HEK293 (cell line): Measurements from ENCODE around the gene RFNG.

ENCODE experiments used
- GLI2 ChIP-seq: fragments of 450-650 bp; formaldehyde crosslinking; IDR thresholded peaks from 2 replicates; pipeline ENCODE4; 2017; ENCODE audit warnings: missing biosample characterization, missing genetic modification characterization, low read depth, borderline replicate concordance
- GLIS1 ChIP-seq: fragments of 450-650 bp; formaldehyde crosslinking; IDR thresholded peaks from 2 replicates; pipeline ENCODE4 v1.5.1; 2016; ENCODE audit warnings: missing biosample characterization, missing genetic modification characterization
- GLIS2 ChIP-seq: fragments of 450-650 bp; formaldehyde crosslinking; IDR thresholded peaks from 2 replicates; pipeline ENCODE4 v1.5.1; 2016; ENCODE audit warnings: missing biosample characterization, missing genetic modification characterization
- SCRT2 ChIP-seq: fragments of 450-650 bp; formaldehyde crosslinking; IDR thresholded peaks from 2 replicates; pipeline ENCODE4 v1.5.1; 2016; ENCODE audit warnings: missing biosample characterization, missing genetic modification characterization
- SP3 ChIP-seq: fragments of 450-650 bp; formaldehyde crosslinking; IDR thresholded peaks from 2 replicates; pipeline ENCODE4 v1.5.1; 2016; ENCODE audit warnings: missing biosample characterization, missing genetic modification characterization
- SP7 ChIP-seq: fragments of 450-650 bp; formaldehyde crosslinking; IDR thresholded peaks from 2 replicates; pipeline ENCODE4 v1.5.1; 2016; ENCODE audit warnings: missing biosample characterization, missing genetic modification characterization
- ZBTB20 ChIP-seq: fragments of 450-650 bp; formaldehyde crosslinking; IDR thresholded peaks from 2 replicates; pipeline ENCODE4 v1.5.1; 2016; ENCODE audit warnings: missing biosample characterization, missing genetic modification characterization
- ZNF140 ChIP-seq: fragments of 450-650 bp; formaldehyde crosslinking; IDR thresholded peaks from 2 replicates; pipeline ENCODE4 v1.5.1; 2016; ENCODE audit warnings: missing biosample characterization, missing genetic modification characterization
- ZNF175 ChIP-seq: fragments of 450-650 bp; formaldehyde crosslinking; IDR thresholded peaks from 2 replicates; pipeline ENCODE4 v1.5.1; 2016; ENCODE audit warnings: missing biosample characterization, missing genetic modification characterization
- ZNF211 ChIP-seq: fragments of 450-650 bp; formaldehyde crosslinking; IDR thresholded peaks from 2 replicates; pipeline ENCODE4 v1.5.1; 2016; ENCODE audit warnings: low read depth, missing biosample characterization, missing genetic modification characterization
- ZNF214 ChIP-seq: fragments of 450-650 bp; formaldehyde crosslinking; IDR thresholded peaks from 2 replicates; pipeline ENCODE4 v1.5.1; 2017; ENCODE audit warnings: missing biosample characterization, mild to moderate bottlenecking, missing genetic modification characterization, borderline replicate concordance
- ZNF302 ChIP-seq: fragments of 450-650 bp; formaldehyde crosslinking; IDR thresholded peaks from 2 replicates; pipeline ENCODE4 v1.5.1; 2016; ENCODE audit warnings: missing biosample characterization, missing genetic modification characterization, low read depth
- ZNF521 ChIP-seq: fragments of 450-650 bp; formaldehyde crosslinking; IDR thresholded peaks from 2 replicates; pipeline ENCODE4 v1.5.1; 2017; ENCODE audit warnings: missing biosample characterization, mild to moderate bottlenecking, missing genetic modification characterization
- ZNF571 ChIP-seq: fragments of 450-650 bp; formaldehyde crosslinking; IDR thresholded peaks from 2 replicates; pipeline ENCODE4 v1.5.0; 2017; ENCODE audit warnings: missing biosample characterization, missing genetic modification characterization
- ZNF596 ChIP-seq: fragments of 450-650 bp; IDR thresholded peaks from 2 replicates; pipeline ENCODE4 v1.5.0; 2018; ENCODE audit warnings: missing biosample characterization, mild to moderate bottlenecking, missing genetic modification characterization, moderate library complexity
- ZNF623 ChIP-seq: fragments of 450-650 bp; formaldehyde crosslinking; IDR thresholded peaks from 2 replicates; pipeline ENCODE4 v1.5.1; 2016; ENCODE audit warnings: missing biosample characterization, missing genetic modification characterization
- ZNF701 ChIP-seq: fragments of 450-650 bp; formaldehyde crosslinking; IDR thresholded peaks from 2 replicates; pipeline ENCODE4 v1.5.1; 2016; ENCODE audit warnings: missing biosample characterization, missing genetic modification characterization
- ZNF76 ChIP-seq: fragments of 450-650 bp; formaldehyde crosslinking; IDR thresholded peaks from 2 replicates; pipeline ENCODE4; 2016; ENCODE audit warnings: low read depth, missing biosample characterization, missing genetic modification characterization, borderline replicate concordance
- ZXDB ChIP-seq: fragments of 450-650 bp; formaldehyde crosslinking; IDR thresholded peaks from 2 replicates; pipeline ENCODE4 v1.5.1; 2016; ENCODE audit warnings: missing biosample characterization, missing genetic modification characterization
- TF ChIP-seq, protein P1 (sequence below): fragments of 450-650 bp; formaldehyde crosslinking; IDR thresholded peaks from 2 replicates; pipeline ENCODE4 v1.5.1; 2016; ENCODE audit warnings: missing biosample characterization, missing genetic modification characterization
- TF ChIP-seq, protein P2 (sequence below): fragments of 450-650 bp; formaldehyde crosslinking; IDR thresholded peaks from 2 replicates; pipeline ENCODE4 v1.5.1; 2017; ENCODE audit warnings: missing biosample characterization, missing genetic modification characterization
- TF ChIP-seq, protein P3 (sequence below): fragments of 450-650 bp; formaldehyde crosslinking; IDR thresholded peaks from 2 replicates; pipeline ENCODE4 v1.5.1; 2016; ENCODE audit warnings: missing biosample characterization, missing genetic modification characterization
- TF ChIP-seq, protein P4 (sequence below): fragments of 450-650 bp; formaldehyde crosslinking; IDR thresholded peaks from 2 replicates; pipeline ENCODE4 v1.5.1; 2016; ENCODE audit warnings: missing biosample characterization, missing genetic modification characterization
- TF ChIP-seq, protein P5 (sequence below): fragments of 450-650 bp; formaldehyde crosslinking; IDR thresholded peaks from 2 replicates; pipeline ENCODE4 v1.5.1; 2016; ENCODE audit warnings: missing biosample characterization, missing genetic modification characterization, low read depth
- TF ChIP-seq, protein P6 (sequence below): fragments of 450-650 bp; formaldehyde crosslinking; IDR thresholded peaks from 2 replicates; pipeline ENCODE4 v1.5.1; 2016; ENCODE audit warnings: missing biosample characterization, missing genetic modification characterization, borderline replicate concordance
- TF ChIP-seq, protein P7 (sequence below): fragments of 450-650 bp; formaldehyde crosslinking; IDR thresholded peaks from 2 replicates; pipeline ENCODE4 v1.5.1; 2016; ENCODE audit warnings: missing biosample characterization, missing genetic modification characterization

Gene RFNG

DNA sequence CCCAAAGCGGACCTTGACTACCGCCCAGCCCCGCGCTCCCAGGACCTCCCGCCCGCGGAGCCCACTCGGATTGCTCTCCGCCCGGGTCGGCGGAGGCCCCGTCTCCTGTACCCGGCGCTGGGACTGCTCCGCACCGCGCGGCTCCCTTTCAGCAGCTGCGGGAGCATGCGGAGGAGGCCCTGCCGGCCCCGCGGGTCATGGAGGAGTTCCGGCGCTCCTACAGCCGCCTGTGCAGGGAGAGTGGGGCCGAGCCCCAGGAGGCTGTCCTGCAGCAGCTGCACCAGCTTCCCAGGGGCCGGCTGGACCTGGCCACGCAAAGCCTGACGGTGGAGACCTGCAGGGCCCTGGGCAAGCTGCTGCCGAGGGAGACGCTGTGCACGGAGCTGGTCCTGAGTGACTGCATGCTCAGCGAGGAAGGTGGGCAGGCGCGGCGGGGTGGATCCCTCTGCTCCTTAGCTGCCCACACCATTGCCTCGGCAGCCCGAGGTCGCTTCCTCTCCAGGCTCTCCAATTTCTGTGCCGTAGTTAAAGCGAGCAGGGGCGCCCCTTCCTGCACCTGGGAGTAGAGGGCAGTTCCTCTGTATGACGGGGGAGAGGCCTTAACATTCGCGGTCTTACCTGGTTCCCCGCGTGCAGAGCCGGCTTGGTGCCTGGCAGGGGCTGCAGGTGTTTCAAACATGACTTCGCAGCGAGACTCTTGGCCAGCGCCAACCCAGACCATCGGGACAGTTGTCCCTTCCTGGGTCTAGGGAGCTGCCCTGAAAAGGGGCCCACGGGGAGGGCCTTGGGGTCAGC lies 28.0 kb downstream of the RFNG start (continued):
- TF ChIP-seq ZNF623 (tag by site-specific recombination) (no peak), GLIS2 (tag by site-specific recombination) (peak; percentile 60; the same call in 1 of the 2 replicates), ZNF211 (tag by site-specific recombination) (no peak), SCRT2 (tag by site-specific recombination) (no peak), ZNF596 (no peak), ZBTB20 (peak; percentile 67; the same call in 1 of the 2 replicates), ZNF302 (tag by site-specific recombination) (no peak), ZNF571 (tag by site-specific recombination) (no peak), GLI2 (tag by site-specific recombination) (no peak), SP7 (peak; percentile 35; the same call in 1 of the 2 replicates), ZXDB (tag by site-specific recombination) (no peak), SP3 (tag by site-specific recombination) (no peak), ZNF521 (tag by site-specific recombination) (no peak), ZNF76 (tag by site-specific recombination) (0 out of 2 replicates have a peak, but pooled peaks have one; percentile 68), ZNF140 (no peak), ZNF175 (tag by site-specific recombination) (no peak), ZNF701 (tag by site-specific recombination) (no peak), ZNF214 (tag by site-specific recombination) (no peak), GLIS1 (tag by site-specific recombination) (peak; percentile 7)
- TF ChIP-seq, protein P1, sequence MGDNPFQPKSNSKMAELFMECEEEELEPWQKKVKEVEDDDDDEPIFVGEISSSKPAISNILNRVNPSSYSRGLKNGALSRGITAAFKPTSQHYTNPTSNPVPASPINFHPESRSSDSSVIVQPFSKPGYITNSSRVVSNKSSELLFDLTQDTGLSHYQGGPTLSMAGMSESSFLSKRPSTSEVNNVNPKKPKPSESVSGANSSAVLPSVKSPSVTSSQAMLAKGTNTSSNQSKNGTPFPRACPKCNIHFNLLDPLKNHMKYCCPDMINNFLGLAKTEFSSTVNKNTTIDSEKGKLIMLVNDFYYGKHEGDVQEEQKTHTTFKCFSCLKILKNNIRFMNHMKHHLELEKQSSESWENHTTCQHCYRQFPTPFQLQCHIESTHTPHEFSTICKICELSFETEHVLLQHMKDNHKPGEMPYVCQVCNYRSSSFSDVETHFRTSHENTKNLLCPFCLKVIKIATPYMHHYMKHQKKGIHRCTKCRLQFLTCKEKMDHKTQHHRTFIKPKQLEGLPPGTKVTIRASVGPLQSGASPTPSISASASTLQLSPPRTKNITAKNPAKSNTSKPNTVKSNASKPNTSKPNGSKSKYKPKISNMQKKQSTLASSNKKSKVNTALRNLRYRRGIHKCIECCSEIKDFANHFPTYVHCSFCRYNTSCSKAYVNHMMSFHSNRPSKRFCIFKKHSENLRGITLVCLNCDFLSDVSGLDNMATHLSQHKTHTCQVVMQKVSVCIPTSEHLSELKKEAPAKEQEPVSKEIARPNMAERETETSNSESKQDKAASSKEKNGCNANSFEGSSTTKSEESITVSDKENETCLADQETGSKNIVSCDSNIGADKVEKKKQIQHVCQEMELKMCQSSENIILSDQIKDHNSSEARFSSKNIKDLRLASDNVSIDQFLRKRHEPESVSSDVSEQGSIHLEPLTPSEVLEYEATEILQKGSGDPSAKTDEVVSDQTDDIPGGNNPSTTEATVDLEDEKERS (tag by site-specific recombination): no peak
- TF ChIP-seq, protein P2, sequence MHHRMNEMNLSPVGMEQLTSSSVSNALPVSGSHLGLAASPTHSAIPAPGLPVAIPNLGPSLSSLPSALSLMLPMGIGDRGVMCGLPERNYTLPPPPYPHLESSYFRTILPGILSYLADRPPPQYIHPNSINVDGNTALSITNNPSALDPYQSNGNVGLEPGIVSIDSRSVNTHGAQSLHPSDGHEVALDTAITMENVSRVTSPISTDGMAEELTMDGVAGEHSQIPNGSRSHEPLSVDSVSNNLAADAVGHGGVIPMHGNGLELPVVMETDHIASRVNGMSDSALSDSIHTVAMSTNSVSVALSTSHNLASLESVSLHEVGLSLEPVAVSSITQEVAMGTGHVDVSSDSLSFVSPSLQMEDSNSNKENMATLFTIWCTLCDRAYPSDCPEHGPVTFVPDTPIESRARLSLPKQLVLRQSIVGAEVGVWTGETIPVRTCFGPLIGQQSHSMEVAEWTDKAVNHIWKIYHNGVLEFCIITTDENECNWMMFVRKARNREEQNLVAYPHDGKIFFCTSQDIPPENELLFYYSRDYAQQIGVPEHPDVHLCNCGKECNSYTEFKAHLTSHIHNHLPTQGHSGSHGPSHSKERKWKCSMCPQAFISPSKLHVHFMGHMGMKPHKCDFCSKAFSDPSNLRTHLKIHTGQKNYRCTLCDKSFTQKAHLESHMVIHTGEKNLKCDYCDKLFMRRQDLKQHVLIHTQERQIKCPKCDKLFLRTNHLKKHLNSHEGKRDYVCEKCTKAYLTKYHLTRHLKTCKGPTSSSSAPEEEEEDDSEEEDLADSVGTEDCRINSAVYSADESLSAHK (tag by site-specific recombination): no peak
- TF ChIP-seq, protein P3, sequence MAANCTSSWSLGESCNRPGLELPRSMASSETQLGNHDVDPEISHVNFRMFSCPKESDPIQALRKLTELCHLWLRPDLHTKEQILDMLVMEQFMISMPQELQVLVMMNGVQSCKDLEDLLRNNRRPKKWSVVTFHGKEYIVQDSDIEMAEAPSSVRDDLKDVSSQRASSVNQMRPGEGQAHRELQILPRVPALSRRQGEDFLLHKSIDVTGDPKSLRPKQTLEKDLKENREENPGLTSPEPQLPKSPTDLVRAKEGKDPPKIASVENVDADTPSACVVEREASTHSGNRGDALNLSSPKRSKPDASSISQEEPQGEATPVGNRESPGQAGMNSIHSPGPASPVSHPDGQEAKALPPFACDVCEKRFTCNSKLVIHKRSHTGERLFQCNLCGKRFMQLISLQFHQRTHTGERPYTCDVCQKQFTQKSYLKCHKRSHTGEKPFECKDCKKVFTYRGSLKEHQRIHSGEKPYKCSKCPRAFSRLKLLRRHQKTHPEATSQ: 0 out of 2 replicates have a peak, but pooled peaks have one; percentile 37
- TF ChIP-seq, protein P4, sequence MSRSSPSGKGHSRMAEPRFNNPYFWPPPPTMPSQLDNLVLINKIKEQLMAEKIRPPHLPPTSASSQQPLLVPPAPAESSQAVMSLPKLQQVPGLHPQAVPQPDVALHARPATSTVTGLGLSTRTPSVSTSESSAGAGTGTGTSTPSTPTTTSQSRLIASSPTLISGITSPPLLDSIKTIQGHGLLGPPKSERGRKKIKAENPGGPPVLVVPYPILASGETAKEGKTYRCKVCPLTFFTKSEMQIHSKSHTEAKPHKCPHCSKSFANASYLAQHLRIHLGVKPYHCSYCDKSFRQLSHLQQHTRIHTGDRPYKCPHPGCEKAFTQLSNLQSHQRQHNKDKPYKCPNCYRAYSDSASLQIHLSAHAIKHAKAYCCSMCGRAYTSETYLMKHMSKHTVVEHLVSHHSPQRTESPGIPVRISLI (tag by site-specific recombination): no peak
- TF ChIP-seq, protein P5, sequence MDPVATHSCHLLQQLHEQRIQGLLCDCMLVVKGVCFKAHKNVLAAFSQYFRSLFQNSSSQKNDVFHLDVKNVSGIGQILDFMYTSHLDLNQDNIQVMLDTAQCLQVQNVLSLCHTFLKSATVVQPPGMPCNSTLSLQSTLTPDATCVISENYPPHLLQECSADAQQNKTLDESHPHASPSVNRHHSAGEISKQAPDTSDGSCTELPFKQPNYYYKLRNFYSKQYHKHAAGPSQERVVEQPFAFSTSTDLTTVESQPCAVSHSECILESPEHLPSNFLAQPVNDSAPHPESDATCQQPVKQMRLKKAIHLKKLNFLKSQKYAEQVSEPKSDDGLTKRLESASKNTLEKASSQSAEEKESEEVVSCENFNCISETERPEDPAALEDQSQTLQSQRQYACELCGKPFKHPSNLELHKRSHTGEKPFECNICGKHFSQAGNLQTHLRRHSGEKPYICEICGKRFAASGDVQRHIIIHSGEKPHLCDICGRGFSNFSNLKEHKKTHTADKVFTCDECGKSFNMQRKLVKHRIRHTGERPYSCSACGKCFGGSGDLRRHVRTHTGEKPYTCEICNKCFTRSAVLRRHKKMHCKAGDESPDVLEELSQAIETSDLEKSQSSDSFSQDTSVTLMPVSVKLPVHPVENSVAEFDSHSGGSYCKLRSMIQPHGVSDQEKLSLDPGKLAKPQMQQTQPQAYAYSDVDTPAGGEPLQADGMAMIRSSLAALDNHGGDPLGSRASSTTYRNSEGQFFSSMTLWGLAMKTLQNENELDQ: no peak
- TF ChIP-seq, protein P6, sequence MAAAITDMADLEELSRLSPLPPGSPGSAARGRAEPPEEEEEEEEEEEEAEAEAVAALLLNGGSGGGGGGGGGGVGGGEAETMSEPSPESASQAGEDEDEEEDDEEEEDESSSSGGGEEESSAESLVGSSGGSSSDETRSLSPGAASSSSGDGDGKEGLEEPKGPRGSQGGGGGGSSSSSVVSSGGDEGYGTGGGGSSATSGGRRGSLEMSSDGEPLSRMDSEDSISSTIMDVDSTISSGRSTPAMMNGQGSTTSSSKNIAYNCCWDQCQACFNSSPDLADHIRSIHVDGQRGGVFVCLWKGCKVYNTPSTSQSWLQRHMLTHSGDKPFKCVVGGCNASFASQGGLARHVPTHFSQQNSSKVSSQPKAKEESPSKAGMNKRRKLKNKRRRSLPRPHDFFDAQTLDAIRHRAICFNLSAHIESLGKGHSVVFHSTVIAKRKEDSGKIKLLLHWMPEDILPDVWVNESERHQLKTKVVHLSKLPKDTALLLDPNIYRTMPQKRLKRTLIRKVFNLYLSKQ (tag by site-specific recombination): no peak
- TF ChIP-seq, protein P7, sequence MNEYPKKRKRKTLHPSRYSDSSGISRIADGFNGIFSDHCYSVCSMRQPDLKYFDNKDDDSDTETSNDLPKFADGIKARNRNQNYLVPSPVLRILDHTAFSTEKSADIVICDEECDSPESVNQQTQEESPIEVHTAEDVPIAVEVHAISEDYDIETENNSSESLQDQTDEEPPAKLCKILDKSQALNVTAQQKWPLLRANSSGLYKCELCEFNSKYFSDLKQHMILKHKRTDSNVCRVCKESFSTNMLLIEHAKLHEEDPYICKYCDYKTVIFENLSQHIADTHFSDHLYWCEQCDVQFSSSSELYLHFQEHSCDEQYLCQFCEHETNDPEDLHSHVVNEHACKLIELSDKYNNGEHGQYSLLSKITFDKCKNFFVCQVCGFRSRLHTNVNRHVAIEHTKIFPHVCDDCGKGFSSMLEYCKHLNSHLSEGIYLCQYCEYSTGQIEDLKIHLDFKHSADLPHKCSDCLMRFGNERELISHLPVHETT: no peak
